HTR-8/SVneo (cell line): ENCODE measurements around the gene HIPK3.
"Not testable (repeated sequence)": the region's sequence is repeated elsewhere in the genome, so short reads cannot be mapped to it uniquely, and the experiment has no call there.

Experiments used
- DNase-seq: peaks from one replicate; pipeline ENCODE4 v3.0.0; 2011; ENCODE audit warnings: low spot score, mixed read lengths; ENCODE audit not compliant: insufficient read length
- FAIRE-seq: peaks from 2 replicates; lab custom pipeline; 2011; peaks lifted over from hg19 to GRCh38; lab: Jason Lieb, UNC

The HIPK3 gene

DNA sequence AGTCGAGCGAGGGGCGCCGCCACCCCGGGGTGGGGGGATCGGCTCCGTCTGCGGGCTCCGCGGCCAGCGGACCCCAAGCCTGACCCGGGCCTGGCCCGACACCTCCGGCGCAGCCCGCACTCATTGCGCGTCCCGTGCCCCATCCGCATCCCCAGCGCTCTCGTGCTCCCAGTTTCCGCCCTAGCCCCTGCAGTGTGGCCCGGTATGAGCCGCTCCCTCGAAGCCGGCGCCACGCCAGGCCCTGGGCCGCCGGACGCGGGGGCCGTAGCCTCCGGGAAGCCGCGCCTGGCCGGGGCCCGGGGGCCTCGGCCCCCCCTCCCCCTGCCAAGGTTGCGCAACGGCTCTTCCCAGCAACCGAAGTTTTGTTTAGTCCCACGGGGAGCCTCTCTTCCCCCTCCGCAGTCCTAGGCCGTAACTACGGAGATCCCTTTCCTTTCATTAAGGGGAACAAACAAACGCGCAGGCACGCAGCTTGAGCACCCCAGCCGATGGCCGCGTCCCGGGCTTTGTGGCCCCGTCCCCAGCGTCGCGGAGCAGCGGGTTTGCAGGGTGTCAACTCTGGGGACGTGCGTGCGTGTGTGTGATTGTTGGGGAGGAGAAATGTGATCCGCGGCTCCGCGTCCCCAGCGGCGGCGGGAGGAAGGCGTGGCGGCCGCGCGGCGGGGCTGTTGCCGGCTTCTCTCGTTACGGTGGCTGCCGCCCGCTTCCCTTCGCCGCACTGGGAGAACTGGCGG, 883 bp downstream of the HIPK3 start:
- DNase-seq (peak; percentile 69), FAIRE-seq (peak; percentile 36)

GRCh38 chr11:33258631-33259205, 1.5 kb downstream of the HIPK3 start:
- DNase-seq, result no peak
- no peak for FAIRE-seq

GRCh38 chr11:33259869-33260268, 2.7 kb downstream of the HIPK3 start:
- no peak for FAIRE-seq
- no peak for DNase-seq

DNA sequence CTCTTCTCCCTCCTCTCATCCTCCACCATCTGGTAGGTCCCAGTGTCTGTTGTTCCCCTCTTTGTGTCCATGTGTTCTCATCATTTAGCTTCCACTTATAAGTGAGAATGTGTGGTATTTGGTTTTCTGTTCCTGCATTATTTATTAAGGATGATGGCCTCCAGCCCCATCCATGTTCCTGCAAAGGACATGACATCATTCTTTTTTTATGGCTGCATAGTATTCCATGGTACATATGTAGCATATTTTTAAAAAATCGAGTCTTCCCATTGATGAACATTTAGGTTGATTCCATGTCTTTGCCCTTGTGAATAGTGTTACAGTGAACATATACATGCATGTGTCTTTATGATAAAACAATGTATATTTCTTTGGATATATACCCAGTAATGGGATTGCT, 4.2 kb downstream of the HIPK3 start:
- FAIRE-seq, result not testable (repeated sequence)

GRCh38 chr11:33262011-33262645, 4.9 kb downstream of the HIPK3 start:
- DNase-seq (no peak), FAIRE-seq (no peak)

More for the DNA sequence above, 4.2 kb downstream of the HIPK3 start:
- not testable (repeated sequence) for DNase-seq

- DNase-seq, result no peak
- no peak for FAIRE-seq
These were observed 6.4 kb downstream of the HIPK3 start for GRCh38 chr11:33263549-33263948.

DNA sequence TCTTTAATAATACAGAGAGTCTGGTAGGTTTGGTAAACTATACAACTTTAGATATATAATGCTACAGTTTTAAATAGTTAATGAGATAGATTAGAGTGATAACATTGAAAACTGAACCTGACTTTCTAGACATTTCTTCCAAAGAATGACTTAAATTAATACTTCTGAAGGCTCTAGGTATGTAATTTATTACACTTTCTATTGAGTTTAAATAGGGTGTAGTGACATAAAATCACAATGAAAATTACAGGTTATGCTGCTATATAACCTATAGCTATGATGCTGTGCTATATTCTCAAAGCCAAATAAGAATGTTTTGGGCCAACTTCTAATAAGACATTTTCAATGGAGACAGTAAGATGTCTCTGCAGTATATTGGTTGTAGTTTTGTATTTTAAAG, 7.7 kb downstream of the HIPK3 start:
- FAIRE-seq (no peak), DNase-seq (no peak)

GRCh38 chr11:33266393-33267215, 9.4 kb downstream of the HIPK3 start:
- DNase-seq, result no peak
- no peak for FAIRE-seq

GRCh38 chr11:33268945-33269540, 11.9 kb downstream of the HIPK3 start:
- no peak for FAIRE-seq
- no peak for DNase-seq

- DNase-seq (no peak), FAIRE-seq (no peak)
These were observed 12.6 kb downstream of the HIPK3 start for GRCh38 chr11:33269822-33270221.

DNA sequence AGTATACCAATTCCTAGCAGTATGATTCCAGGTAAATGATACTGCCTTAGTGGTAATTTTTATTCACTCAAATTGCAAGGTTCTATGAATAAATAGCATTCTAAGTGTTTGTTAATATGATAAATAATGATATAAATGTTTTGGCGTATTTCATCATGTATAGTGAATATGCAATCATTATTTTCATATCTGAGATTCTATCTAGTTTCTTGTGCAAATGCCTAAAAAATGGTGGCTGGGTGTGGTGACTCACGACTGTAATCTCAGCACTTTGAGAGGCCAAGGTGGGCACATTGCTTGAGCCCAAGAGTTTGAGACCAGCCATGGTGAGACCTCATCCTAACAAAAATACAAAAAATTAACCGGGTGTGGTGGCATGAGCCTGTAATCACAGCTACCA, 13.9 kb downstream of the HIPK3 start:
- FAIRE-seq, result no peak
- DNase-seq, result no peak

DNA sequence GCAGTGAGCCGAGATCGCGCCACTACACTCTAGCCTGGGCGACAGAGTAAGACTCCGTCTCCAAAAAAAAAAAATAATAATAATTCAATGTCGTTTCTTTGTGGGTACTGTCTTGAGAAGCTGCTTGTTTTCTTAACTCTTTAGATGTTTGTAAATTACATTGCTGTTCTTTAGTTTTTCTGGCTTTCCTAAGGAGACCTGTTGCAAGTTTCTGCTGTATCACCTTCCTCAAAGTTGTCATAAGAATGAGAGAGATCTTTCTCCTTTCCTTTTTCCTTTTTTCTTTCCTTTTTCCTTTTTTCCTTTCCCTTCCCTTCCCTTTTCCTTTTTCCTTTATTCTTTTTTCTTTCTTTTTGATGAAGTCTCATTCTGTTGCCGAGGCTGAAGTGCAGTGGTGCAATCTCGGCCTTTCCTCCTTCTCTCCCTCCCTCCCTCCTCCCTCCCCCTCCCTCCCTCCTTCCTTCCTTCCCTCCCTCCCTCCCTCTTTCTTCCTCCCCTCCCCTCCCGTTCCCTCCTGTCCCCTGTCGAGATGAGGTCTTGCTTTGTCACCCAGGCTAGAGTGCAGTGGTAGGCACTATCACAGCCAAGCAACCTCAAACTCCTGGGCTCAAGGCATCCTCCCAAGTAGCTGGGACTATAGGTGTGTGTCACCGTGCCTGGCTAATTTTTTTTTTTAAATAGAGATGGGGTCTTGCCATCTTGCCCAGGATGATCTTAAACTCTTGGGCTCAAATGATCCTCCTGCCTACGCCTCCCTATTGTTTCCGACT, 15.3 kb downstream of the HIPK3 start:
- FAIRE-seq, result no peak

GRCh38 chr11:33273656-33274055, 16.5 kb downstream of the HIPK3 start:
- FAIRE-seq, result no peak
- DNase-seq, result no peak

More for the DNA sequence above, 15.3 kb downstream of the HIPK3 start:
- no peak for DNase-seq

DNA sequence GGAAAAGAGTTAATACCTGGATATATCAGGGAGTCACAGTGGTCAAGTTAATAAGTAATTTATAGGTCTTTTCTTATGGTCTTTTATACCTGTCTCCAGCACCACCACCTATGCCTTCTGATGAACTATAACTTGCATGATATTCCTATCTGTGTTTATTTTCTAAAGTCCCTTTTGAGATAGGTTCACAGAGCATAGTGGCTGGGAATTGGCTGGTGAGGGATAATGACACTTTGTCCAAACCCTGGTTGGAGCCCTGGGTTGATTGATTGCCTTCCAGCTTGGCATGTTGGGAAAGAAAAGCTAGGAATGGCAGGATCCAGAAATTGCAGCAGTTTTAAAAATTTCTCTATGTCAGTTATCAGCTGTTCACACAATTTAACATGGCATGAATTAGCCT, 23.2 kb downstream of the HIPK3 start:
- no peak for FAIRE-seq
- DNase-seq, result no peak

DNA sequence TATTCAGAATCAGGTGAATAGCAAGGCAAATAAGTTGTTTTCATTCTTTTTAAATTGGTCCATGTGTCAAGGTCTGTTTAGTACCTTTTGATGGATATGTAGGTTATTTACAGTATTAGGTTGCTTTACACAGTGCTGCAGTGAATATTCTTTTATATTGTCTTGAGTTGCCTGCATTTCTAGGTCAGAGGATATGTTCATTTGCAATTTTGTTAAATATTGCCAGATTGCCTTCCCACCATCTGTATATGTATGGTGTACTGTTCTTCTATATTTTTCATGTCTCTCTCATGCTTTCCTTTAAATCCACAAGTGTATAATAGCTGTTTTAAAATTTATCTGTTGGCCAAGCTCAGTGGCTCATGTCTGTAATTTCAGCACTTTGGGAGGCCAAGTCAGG, 24.6 kb downstream of the HIPK3 start:
- FAIRE-seq (no peak), DNase-seq (no peak)

DNA sequence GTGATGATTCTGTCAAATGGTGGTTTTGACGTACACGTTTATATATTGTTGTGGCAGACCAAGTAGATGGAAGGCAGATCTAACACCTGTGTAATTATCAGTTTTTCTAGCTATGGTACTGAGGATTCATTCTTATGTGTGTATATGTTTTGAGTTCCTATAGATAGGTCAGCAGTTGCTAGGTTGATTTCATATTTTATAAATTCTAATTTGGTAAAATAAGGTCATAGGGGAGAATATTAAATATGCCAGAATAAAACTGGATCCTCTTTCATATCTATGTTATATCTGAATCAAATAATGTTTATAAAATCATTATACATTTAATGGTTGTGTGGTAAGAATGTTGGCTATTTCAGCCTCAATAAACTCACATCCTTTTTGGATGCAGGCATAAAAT, 27.6 kb downstream of the HIPK3 start:
- FAIRE-seq (no peak), DNase-seq (no peak)

- DNase-seq, result no peak
- no peak for FAIRE-seq
These were observed 33.1 kb downstream of the HIPK3 start for GRCh38 chr11:33290319-33290718.

DNA sequence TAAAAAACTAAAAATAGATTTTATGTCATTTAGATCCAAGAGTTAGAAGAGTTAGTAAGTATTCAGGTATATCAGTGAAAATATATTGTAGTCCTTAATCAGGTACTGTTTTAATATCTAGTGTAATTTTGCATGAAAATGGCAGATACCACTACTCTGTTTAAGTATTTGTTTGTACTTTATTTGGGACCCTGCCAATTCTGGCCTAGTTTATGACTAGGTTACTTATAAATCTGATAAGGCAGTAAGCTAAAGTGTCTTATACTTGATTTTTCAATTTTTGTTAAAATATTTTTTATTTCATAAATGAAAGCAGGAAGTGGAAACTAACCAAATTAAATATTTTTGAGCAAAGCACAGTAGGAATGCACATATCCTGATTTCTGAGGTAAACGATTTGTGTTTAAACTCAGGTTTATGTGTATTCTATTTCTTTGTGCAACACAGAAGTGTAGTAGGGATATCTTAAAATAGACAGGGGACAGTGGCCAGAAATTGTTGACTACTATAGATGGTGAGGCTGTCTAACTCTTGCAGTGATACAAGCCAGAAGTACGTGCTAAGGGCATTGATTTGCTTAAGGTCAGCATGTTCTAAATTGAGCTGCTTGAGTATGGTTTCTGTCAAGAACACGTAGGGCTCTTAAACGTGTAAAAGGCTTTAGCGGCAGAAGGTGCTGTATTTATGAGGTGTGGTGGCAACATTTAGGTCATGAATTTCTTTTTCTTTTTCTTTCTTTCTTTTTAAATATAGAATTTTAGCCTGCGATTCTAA, 34.0 kb downstream of the HIPK3 start:
- FAIRE-seq (no peak), DNase-seq (no peak)

DNA sequence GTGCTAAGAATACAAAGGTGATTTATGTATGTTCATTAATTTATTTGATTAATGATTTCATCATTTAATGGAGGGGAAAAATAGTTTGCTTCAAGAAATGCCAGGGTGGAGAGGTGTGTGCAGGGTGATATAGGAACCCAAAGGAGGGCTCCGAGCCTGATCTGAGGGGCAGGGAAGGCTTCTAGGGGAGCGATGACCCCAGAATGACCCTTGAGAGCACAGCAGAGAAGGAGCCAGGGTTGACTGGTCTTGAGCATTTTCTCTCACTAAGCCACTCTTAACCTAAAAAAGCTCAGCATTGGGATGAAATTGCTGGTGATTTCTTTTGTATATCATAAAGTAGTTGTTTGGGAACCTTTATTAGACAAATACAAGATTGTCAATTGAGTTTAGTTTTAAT, 35.1 kb downstream of the HIPK3 start:
- FAIRE-seq (no peak), DNase-seq (no peak)
